SK-N-MC (cell line): ENCODE results near the gene OR13J1.

ENCODE experiments used
- EZH2 ChIP-seq: fragments of 200-600 bp; sonication (generic); IDR thresholded peaks from one replicate; pipeline ENCODE4 v1.6.1; 2017; ENCODE audit warnings: antibody characterized with exemption
- FOXP2 ChIP-seq: optimal IDR thresholded peaks from 2 replicates; pipeline ENCODE3; 2011; ENCODE audit warnings: mild to moderate bottlenecking, moderate library complexity; ENCODE audit not compliant: insufficient read depth; ENCODE audit errors: extremely low read length, control extremely low read depth
- POLR2AphosphoS5 ChIP-seq: IDR thresholded peaks from 2 replicates; pipeline ENCODE4 v1.6.1; 2012; ENCODE audit warnings: mild to moderate bottlenecking, low read depth, low read length, borderline replicate concordance

- no peak for TF ChIP-seq POLR2AphosphoS5
- TF ChIP-seq EZH2, result no peak
- no peak for TF ChIP-seq FOXP2
These were observed 482 bp downstream of the OR13J1 start for GRCh38 chr9:35869621-35870216.
